Measurements from ENCODE around the gene SECISBP2L. TPM values are rescaled to one million over a fixed set of nuclear protein-coding genes. Genes with fewer than 3 reads are reported as not detected.
"Not testable (repeated sequence)": the region's sequence is repeated elsewhere in the genome, so short reads cannot be mapped to it uniquely, and the experiment has no call there.

Gene SECISBP2L
- total RNA-seq, 1 donor from 2014 or later = 54.3 TPM

GRCh38 chr15:49075881-49076280, 29.6 kb upstream of the SECISBP2L start:
- Mint-ChIP-seq H3K9me3 (ENCODE audit: low read depth) (no peaks in the 10 kb centered on the region), H3K36me3 (ENCODE audit: low read depth) (peaks cover 3% of the 10 kb centered on the region), H3K27me3 (ENCODE audit: low read depth) (peaks cover 12% of the 10 kb centered on the region), H3K27ac (ENCODE audit: unreplicated experiment) (no peak overlapping the region), H3K4me1 (ENCODE audit: low read depth) (no peaks in the 10 kb centered on the region), H3K4me3 (ENCODE audit: unreplicated experiment) (no peak overlapping the region)
- no peak for DNase-seq (ENCODE audit: low spot score)
- no peak for TF ChIP-seq CTCF (IDR thresholded peaks at IDR 0.05)

- H3K9me3 Mint-ChIP-seq (ENCODE audit: low read depth); H3K27ac Mint-ChIP-seq (ENCODE audit: unreplicated experiment); H3K4me1 Mint-ChIP-seq (ENCODE audit: low read depth); H3K4me3 Mint-ChIP-seq (ENCODE audit: unreplicated experiment); DNase-seq (ENCODE audit: low spot score); H3K36me3 Mint-ChIP-seq (ENCODE audit: low read depth): not testable (repeated sequence)
- H3K27me3 Mint-ChIP-seq (ENCODE audit: low read depth) = peaks cover 12% of the 10 kb centered on the region
Observed at GRCh38 chr15:49074589-49075287, 28.5 kb upstream of the SECISBP2L start.

DNA sequence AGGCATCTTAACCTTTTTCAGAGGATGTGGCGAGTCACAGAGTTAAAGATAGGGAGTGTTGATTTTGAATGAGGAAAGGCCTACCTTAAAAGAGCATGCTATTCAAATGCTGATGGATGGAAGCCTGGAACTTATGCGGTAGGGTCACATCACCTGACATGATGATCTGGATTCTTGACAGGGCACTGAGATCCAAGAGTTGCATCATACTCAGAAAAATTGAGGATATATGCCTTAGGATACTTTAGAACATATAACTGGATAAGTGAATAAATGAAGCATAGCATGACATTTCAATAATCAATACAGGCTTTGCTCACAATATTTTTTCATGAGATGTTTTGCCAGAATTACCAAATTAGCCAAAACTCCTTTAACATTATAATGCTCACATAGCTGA, 20.1 kb upstream of the SECISBP2L start:
- Mint-ChIP-seq H3K27me3 (ENCODE audit: low read depth) (peaks cover 6% of the 10 kb centered on the region), H3K27ac (ENCODE audit: unreplicated experiment) (no peak overlapping the region), H3K4me3 (ENCODE audit: unreplicated experiment) (no peak overlapping the region), H3K9me3 (ENCODE audit: low read depth) (no peaks in the 10 kb centered on the region), H3K36me3 (ENCODE audit: low read depth) (peaks cover 2% of the 10 kb centered on the region), H3K4me1 (ENCODE audit: low read depth) (peaks cover under 1% of the 10 kb centered on the region)
- no peak for DNase-seq (ENCODE audit: low spot score)
- TF ChIP-seq CTCF (IDR thresholded peaks at IDR 0.05) = no peak

DNA sequence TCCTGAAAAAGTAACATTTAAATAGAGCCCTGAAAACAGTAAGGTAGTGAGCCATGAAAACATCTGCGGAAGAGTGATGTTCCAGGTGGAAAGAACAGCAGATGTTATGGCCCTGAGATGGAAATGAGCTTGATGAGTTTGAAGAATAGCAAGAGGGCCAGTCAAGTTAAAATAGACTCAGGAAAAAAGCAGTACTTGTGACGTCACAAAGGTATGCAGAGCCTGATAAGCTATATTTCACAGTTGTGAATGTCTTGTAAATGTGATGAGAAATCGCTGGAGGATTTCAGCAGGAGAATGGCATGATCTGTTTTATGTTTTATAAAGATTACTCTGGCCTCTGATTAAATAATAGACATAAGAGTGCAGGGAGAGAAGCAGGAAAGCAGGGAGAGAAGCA, 18.6 kb upstream of the SECISBP2L start:
- H3K36me3 Mint-ChIP-seq (ENCODE audit: low read depth) = peaks cover 2% of the 10 kb centered on the region
- H3K9me3 Mint-ChIP-seq (ENCODE audit: low read depth) = no peaks in the 10 kb centered on the region
- peaks cover 14% of the 10 kb centered on the region for H3K4me1 Mint-ChIP-seq (ENCODE audit: low read depth)
- no peak for TF ChIP-seq CTCF (IDR thresholded peaks at IDR 0.05)
- peaks cover 3% of the 10 kb centered on the region for H3K27me3 Mint-ChIP-seq (ENCODE audit: low read depth)
- no peak overlapping the region for H3K27ac Mint-ChIP-seq (ENCODE audit: unreplicated experiment)
- no peak overlapping the region for H3K4me3 Mint-ChIP-seq (ENCODE audit: unreplicated experiment)
- DNase-seq (ENCODE audit: low spot score) = no peak

- H3K4me1 Mint-ChIP-seq (ENCODE audit: low read depth) = peaks cover 18% of the 10 kb centered on the region
- no peaks in the 10 kb centered on the region for H3K9me3 Mint-ChIP-seq (ENCODE audit: low read depth)
- H3K4me3 Mint-ChIP-seq (ENCODE audit: unreplicated experiment) = no peak overlapping the region
- peaks cover 3% of the 10 kb centered on the region for H3K27me3 Mint-ChIP-seq (ENCODE audit: low read depth)
- DNase-seq (ENCODE audit: low spot score) = no peak
- TF ChIP-seq CTCF (IDR thresholded peaks at IDR 0.05) = no peak
- no peak overlapping the region for H3K27ac Mint-ChIP-seq (ENCODE audit: unreplicated experiment)
- H3K36me3 Mint-ChIP-seq (ENCODE audit: low read depth) = peaks cover 2% of the 10 kb centered on the region
Observed at GRCh38 chr15:49064281-49064653, 18.0 kb upstream of the SECISBP2L start.
